Stimulated activated CD8-positive, alpha-beta memory T cell treated with anti-CD3 and anti-CD28 coated beads, Interleukin-7, amount 100 ng/mL, for 24 hours (primary cell): ENCODE measurements around the gene PAX7.
"Not testable (repeated sequence)": the region's sequence is repeated elsewhere in the genome, so short reads cannot be mapped to it uniquely, and the experiment has no call there.

ENCODE experiments used
- DNase-seq: peaks from one replicate; pipeline ENCODE4 v3.0.0-alpha.2; 2020; ENCODE audit warnings: low read depth

PAX7 gene

DNA sequence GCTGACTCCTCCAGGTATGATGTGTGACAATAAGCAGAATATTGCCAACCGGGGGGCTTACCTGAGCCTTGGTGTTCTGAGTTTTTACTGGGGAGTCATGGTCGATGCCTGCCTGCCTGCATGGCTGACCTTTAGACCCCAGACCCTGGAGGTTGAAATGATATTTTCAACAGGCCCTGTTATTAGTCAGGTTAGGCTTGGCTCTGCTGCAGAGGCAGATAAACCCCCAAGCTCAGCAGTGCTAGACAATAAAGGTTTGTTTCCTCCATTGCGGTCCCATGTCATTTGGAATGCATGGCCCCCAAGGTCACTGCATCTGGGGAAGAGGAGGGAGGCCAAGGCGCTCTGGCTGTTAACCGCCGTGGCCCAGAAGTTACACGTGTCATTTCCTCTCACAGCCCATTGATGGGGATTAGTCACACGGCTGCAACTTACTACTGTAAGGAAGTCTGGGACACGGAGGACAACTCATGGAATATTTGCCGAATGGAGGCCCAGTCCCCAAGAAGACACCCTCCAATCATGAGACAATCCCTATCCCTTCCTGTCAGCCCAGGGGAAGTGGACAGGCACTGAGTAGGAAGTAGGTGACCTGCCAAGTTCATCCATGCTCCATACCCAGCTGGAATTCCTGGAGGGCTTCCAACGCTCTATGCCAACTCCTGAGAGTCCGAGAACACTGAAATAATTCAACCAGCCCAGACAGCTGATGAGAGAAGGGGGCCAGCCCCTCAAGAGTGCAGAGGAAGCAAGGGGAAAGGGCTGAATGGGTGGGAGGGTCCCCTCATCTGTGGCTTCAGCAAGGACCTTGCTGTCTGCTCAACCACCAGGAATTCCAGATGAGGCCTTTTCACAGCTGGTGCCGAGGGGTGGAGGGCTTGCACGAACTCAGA is 131.5 kb downstream of the PAX7 start:
- no peak for DNase-seq

DNA sequence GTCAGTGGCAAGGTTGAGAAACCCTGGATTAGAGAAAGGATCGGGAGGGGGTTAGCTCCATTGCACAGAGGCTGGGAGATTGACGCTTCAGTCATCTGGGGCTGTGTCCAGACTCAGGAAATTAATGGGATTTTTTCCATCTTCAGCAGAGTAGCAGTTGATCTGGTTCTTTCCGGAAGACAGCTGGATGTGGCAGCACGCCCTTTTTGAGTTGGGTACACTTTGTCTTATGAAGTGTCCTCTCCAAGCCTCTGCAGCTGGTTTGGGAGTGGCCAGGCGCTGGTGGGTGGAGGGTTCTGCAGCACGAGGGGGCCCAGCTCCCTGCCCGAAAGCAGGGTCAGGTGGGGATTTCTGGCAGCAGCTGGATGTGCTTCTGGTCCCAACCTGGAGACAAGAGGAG is 133.7 kb downstream of the PAX7 start:
- no peak for DNase-seq

DNA sequence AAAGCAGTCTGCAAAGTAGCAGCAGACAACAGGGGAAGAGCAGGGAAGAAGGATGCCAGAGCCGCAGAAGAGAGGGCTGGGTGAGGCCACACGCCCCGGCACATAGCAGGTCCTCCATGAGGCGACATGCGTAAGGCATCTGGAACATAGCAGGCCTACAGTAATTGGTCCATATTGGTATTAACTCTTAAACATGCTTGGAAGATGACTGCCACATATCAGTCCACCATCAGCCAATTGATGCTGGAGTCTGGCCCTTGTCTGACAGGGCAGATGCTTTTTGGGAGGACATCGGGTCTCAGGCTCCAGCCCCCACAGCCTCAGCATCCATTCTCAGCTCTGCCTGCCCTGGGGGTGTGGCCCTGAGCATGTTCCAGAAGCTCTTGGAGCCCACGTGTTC is 135.1 kb downstream of the PAX7 start:
- no peak for DNase-seq

DNA sequence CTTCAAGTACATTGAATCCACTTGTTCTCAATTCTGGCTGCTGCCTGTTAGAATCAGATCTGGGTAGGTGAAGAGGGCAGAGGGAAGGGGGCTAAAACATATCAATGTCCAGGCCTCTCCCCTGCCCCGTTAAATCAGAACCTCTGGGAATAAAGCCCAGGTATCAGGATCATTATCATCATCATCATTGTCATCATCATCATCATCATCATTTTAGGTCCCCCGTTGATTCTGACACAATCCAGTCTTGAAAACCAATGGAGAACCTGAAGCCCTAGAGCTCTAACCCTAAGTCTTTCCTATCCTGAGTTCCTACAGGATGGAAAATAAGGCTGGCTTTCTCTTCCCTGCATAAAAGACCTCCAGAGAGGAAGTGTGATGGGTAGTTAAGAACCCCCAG is 135.7 kb downstream of the PAX7 start:
- DNase-seq = no peak

DNA sequence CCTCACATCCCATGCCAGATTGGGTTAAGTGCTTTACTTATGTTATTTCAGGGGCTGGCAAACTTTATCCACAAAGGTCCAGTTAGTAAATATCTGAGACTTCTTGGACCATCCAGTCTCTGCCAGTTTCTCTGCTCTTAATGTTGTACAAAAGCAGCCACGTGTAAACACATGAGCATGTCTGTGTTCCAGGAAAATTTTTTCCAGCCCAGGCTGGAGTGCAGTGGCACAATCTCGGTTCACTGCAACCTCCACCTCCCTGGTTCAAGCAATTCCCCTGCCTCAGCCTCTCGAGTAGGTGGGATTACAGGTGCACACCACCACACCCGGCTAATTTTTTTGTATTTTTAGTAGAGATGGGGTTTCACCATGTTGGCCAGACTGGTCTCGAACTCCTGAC is 136.9 kb downstream of the PAX7 start:
- DNase-seq = not testable (repeated sequence)

DNA sequence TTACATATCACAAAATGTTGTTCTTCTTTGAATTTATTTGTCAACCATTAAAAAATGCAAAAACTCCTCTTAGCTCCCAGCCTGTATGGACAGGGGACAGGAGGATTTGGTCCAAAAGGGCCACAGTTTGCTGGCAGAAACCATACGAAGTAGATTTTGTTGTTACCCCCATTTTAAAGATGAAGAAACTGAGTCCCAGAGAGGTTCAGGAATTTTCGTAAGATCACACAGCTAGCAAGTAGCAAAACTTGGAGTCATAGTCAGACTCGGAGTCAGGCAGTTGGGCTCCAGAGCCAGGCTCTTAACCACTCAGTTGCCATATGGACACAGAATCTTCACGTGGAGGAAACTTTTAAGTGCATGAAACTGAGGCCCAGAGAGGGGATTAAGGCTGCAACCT is 137.4 kb downstream of the PAX7 start:
- no peak for DNase-seq

DNA sequence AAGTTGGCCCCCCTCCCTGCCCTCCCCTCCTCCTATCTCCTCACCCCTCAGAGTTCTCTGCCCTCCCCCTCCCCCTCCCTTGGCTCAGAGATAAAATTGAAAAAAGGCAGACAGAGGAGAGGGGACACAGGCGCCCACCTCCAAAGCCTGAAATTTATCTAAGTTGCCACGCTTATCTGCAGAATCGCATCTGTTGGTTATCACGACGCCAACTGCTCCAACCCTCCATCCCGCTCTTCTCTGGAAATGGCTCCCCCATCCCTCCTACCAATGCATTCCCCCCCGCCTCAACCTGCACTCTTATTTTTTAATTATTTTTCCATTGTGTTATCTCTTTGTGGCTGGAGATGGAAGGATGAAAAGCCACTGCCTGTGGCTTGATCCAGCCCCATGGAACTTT is 138.5 kb downstream of the PAX7 start:
- DNase-seq = no peak

DNA sequence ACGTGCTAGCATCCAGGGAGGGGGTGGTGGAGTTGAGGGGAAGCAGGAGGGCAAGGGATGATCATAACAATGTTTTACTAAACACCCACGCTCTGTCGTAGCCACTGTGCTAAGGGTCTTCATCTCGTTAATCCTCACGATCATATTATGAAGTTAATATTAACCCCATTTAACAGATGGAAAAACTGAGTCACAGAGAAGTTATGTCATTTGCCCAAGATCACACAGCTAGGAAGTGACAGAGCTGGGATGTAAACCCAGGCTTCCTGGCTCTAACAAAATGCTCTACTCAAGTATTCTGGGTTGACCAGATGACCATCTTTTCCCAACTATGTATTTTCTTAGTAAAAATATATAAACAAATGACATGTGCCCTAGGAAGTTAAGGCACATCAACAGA is 140.2 kb downstream of the PAX7 start:
- DNase-seq = no peak

DNA sequence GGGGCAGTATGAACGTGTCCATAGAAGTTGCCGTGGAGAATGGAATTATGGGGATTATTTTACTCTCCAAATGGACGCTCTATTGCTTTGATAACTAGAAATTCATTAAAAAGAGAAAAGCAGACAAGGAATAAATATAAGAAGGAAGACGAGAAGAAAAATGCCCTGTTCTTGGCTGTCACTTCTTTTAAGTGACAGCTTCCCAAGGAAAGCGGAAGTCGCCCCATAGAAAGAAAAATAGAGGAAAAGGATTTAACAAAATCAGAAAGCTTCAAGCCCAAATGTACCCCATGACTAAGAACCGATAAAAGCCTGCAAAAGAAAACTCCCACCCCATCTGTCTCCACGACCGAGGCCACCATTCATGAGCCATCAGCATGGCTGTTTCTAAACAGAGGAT is 143.1 kb downstream of the PAX7 start:
- no peak for DNase-seq

DNA sequence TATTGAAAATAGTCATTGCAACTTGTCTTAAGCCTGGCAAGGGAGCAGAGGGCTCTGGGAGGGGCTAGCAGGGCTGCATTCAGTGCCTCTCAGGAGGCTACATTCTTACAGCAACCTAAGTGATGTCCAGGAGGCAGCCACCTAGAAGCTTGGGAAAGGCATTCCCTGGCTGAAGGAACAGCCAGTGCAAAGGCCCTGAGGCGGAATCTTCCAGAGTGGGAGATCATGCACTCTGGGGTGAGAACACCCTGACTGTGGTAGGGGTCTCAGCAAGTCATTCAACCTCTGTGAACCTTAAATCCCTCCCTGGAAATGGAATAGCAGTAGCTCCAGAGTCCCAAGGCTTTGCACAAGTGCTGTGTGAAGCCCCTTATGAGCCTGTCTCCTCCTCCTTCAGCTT is 144.7 kb downstream of the PAX7 start:
- no peak for DNase-seq

DNA sequence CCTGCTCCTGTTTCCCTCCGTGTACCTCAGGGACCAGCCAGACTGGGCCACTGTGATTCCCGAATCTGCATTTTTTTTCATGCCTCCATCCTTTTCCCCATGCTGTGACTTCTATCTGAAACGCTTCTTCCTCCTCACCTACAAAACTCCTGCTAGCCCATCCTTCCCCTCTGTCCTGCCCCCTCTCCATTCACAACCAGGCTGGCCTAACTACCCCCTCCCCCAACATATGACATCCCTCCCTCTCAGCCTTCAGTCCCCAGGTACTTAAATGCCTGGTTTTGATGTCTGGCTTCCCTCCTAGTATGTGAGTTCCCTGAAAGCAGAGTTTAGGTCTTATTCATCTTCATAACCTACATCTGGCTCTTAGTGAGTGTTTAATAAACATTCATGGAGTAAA is 146.1 kb downstream of the PAX7 start:
- no peak for DNase-seq

DNA sequence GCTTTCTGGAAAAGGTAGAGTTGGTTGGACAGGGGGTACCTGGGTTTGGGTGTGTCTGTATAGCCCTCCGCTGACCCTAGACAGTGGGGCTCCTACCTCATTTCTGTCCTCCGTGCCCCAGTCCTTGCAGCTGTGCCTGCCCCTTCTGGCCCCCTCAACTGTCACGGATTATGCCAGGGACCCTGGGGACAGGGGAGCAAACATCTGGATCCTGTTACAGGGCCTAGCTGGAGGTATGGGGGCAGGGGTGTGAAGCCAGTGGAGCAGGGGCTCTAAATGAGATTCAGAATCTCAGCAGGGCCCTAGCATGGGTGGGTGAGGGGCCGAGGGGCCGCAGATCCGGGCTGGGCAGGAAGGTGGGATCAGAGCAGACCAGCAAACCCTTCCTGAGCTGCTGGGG is 147.8 kb downstream of the PAX7 start:
- DNase-seq = no peak

DNA sequence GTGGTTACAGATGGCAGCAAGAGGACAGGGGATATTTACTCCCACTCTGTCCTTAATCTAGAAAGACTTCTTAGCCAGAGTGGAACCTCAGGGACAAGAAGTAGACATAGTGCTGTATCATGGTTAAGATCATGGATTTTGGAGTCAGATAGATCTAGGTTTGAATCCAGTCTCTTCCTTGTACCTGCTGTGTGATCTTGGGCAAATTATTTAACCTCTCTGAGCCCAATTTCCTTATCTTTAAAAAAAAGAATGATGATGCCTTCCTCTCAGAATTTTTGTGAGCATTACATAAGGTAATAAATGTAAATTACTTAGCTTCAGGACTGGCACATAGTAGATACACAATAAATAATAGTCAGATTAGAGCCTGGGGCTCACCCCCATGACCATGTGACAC is 150.4 kb downstream of the PAX7 start:
- DNase-seq = no peak

DNA sequence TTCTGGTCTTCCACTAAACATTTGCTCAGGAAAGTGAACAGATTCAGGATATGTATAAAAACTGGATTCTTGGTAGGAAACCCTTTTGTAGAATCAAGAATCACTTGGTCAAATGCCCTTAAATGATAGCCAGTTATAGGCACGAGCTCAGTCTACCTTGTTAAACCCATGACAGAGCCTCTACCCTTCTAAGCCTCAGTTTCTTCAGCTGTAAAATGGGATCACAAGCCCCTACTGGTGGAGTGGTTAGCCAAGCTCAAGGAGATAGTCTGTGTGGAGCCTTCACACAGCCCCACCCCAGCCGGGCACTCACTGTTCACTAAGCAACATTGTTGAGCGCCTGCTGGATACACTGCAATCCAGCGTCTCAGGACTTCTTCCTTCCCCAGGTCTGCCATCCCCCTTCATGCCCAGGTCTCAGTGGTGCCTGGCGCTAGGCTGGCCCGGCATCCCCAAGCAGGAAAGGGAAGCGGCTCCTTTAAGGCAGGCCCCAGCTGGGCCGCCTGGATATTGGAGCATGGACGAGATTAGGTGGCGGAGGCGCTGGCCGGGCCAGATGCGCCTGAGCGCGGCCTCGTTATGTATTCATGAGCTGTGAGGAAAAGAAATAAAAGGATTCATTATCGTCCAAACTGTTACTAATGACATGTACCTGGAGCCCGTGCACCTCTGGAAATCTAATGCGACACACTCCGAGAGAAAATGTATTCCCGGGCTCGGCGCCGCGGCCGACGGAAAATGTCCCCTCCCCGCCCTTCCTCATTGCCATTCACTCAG is 153.2 kb downstream of the PAX7 start:
- DNase-seq = no peak

DNA sequence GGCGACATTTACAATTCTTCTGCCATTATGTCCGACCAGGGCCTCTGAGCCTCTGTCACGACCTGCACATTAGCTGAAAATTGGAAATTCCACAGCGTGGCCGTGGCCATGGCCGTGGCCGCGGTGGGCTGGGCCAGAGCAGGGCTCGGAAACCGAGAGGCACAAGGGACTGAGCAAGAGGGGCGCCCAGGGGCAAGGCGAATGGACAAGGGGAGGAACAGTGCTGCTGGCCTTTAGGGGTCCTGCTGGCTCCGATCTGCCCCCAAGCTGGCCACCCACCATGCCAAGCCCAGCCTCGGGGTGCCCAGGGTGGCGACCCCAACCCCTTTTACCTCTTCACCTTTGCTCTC is 153.8 kb downstream of the PAX7 start:
- no peak for DNase-seq

DNA sequence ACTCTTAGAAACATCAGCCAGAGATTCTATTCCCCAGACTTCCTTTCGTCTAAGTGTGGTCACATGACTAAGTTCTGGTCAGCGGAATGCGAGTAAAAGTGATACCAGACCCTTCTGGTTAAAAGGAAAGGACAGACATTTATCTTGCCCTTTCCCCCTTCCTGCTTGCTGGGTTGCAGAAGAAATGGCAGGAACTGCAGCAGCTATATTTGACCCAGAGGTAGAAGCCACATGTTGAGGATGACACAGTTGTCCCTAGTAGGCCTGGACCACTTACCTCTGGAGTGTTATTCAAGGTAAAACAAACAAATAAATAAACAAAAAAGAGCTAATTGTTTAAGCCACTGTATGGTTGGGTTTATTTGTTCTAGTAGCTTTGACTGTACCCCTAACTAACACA is 155.5 kb downstream of the PAX7 start:
- no peak for DNase-seq

DNA sequence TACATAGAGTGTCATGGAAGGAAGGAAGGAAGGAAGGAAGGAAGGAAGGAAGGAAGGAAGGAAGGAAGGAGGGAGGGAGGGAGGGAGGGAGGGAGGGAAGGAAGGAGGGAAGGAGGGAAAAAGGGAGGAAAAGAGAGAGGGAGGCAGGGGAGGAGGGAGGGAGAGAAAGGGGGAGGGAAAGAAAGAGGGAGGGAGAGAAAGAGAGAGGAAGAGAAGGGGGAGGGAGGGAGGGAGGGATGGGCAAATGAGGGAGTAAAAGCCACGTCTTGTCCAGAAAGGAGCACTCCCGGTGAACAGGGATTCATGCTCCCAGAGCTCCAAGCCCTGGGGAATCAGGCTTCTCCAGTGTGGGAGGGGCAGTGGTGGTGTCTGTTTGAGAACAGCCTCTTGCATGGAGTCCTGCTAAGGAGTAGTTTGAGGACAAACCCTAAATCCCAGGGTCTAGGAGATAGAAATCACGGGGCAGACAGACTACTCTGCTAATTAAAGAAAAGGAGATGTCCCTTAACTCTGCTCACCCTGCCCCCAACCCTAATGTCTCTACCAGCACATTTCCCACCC is 157.3 kb downstream of the PAX7 start:
- no peak for DNase-seq

DNA sequence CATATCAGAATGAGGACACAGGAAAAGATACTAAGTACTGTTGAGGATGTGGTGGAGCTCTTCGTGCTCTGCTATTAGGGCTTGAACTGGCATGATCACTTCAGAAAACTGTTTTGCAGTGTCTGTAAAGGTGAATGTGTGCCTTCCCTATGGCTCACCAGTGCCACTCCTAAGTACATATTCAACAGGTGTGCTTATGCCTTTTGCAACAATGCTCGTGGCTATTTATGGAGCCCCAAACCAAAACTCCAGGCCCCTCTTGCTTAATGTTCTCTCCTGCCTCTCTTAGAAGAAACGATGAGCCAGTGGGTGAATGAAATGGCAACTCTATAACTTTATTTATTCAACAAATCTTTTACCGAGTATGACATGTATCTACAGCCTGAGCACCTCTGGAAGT is 158.6 kb downstream of the PAX7 start:
- DNase-seq = no peak

DNA sequence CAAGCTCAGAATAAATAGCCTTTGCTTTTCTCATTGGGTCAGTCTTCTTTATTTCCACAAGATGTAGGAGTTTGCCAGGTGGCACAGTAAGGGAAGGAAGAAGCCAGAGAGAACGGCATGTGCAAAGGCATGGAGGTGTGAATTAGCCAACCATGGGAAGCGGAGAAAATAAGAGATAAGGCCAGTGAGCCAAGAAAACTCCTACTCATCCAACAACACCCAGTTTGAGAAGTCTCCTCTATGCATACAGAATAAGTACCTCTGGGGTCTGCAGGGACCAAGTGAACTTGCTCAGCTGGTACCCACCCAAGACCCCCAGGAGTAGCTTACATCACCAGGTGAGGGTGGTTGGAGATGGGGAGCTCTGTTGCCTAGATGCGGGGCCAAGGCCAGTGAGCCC is 162.1 kb downstream of the PAX7 start:
- DNase-seq = no peak

DNA sequence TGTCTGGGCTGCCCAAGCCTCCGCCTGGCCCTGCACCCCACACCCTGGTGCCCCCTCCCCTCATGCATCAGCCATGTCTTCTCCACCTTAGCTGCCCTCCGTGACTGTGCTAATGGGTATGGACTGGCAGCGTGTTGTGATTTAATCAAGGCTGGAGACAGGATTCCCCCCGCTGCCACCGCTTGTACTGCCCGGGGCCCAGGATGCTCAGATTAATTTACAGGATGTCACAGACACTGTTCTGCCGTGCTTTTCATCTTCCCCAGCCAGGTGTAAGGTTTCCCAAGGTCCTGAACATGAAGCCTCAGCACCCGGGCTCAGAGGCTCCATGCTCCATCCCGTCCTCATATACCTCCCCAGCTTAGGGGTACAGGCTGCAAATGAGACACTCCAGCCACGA is 162.5 kb downstream of the PAX7 start:
- no peak for DNase-seq

DNA sequence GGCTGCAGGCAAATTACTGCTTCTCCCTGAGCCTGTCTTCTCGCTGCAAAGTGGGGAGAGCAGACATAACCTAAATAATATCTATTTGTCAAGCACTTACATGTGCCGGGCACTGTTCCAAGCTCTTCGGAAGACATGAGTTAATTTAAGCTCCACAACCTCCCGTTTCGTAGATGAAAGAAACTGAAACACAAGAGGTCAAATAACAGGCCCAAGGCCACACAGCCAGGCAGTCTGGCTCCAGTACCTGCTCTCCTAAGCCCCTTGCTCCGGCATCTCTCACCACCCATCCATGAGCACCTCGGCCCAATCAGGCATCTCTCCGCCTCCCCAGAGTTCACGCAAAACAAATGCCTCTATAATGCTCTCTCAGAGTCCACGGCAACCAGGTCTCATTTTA is 163.4 kb downstream of the PAX7 start:
- DNase-seq = no peak

DNA sequence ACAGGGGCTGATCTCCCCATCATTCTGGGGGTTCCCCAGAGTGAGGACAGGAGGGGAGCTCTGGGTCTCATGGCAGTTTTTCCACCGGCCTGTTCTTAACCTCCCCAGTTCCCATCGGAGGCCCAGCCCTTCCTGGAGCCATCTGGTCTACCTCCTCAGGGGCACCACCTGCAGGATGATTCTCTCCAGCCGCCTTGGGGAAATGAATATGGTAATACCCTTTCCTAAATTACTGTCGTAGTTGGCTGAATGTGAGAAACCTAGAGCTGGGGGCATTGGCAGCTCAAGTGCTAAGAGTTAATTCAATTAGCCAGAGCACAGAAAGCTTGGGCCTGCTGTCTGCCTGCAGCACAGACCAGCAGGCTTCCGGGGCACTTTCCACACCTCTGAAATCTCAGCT is 163.9 kb downstream of the PAX7 start:
- no peak for DNase-seq

DNA sequence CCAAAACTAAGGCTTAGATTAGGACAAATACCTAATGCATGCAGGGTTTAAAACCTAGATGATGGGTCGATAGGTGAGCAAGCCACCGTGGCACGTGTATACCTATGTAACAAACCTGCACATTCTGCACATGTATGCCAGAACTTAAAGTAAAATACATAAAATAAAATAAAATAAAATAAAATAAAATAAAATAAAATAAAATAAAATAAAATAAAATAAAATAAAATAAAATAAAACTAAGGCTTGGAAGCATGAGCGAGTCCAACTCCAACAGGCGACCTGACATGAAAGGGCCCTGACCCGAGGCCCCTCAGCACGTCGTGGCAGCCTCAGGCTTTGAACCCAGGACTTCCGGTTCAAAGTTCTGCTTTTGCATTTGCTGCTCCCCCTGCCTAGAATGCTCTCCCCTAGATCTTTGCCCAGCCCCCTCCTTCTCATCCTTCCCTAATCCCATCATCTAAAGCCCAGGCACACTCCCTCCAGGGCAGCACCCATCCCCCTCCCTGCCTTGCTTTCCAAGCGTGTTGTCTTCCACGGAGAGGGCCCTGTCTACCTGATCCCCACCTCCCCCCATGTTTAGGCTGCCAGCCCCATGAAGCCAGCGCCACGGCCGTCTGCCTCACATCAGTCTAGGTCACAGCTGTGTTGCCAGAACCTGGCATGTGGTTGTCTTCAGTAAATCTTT is 164.5 kb downstream of the PAX7 start:
- no peak for DNase-seq
